PC-9 (cell line): ENCODE data around the gene LCN10.

Source experiments
- EZH2 ChIP-seq: fragments of 200-600 bp; sonication (generic); IDR thresholded peaks from 2 replicates; pipeline ENCODE4 v1.8.0; 2017; ENCODE audit warnings: antibody characterized with exemption, low read depth
- TF ChIP-seq, protein P1 (sequence below): fragments of 200-600 bp; sonication (generic); conservative IDR thresholded peaks from 2 replicates; pipeline ENCODE4 v1.6.1; 2017; ENCODE audit warnings: mixed run types, antibody characterized with exemption, mild to moderate bottlenecking, moderate library complexity

DNA sequence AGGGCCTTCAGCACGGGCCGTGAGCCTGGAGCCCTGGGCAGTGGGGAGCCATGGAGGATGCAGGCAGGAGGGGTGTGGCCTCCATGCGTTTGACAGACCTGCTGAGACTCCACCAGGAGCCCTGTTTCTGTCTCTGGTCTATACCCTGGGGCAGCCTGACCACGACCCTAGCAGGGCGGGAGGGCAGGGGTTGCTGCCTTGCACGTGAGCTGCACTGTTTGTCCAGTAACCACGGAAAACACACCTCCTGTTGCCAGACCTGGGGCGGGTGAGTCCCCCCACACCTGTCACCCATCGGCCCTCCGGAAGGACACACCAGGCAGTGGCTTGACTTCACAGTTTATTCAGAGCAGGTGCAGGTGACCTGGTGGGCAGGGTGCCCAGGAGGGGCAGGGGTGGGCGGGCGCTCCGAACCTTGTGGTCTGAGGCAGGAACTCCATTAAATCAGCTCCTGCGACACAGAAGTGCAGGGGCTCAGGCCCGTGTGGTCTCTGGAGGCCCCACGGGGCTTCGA, 11.4 kb upstream of the LCN10 start:
- TF ChIP-seq, protein P1, sequence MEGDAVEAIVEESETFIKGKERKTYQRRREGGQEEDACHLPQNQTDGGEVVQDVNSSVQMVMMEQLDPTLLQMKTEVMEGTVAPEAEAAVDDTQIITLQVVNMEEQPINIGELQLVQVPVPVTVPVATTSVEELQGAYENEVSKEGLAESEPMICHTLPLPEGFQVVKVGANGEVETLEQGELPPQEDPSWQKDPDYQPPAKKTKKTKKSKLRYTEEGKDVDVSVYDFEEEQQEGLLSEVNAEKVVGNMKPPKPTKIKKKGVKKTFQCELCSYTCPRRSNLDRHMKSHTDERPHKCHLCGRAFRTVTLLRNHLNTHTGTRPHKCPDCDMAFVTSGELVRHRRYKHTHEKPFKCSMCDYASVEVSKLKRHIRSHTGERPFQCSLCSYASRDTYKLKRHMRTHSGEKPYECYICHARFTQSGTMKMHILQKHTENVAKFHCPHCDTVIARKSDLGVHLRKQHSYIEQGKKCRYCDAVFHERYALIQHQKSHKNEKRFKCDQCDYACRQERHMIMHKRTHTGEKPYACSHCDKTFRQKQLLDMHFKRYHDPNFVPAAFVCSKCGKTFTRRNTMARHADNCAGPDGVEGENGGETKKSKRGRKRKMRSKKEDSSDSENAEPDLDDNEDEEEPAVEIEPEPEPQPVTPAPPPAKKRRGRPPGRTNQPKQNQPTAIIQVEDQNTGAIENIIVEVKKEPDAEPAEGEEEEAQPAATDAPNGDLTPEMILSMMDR, result no peak
- no peak for TF ChIP-seq EZH2
